Activated T-helper 17 cell treated with anti-CD3 and anti-CD28 coated beads, Interleukin-2, amount 50 U/mL, for 72 hours (primary cell): ENCODE results near the gene PGS1. TPM values are rescaled to one million over a fixed set of nuclear protein-coding genes. Genes with fewer than 3 reads are reported as not detected.
"Not testable (repeated sequence)": the region's sequence is repeated elsewhere in the genome, so short reads cannot be mapped to it uniquely, and the experiment has no call there.

ENCODE experiments used
- ATAC-seq: fragments of 150-1000 bp; cut with Tn5 transposase; replicated peaks from 2 replicates; pipeline ENCODE4 v1.10.0; 2021; ENCODE audit warnings: mild to moderate bottlenecking, moderate library complexity
- H3K27ac Mint-ChIP-seq: one replicate; pipeline ENCODE4 v1.8.0; 2022; ENCODE audit warnings: mixed read lengths
- H3K27me3 Mint-ChIP-seq: one replicate; pipeline ENCODE4 v1.8.0; 2022; ENCODE audit warnings: mixed read lengths
- H3K36me3 Mint-ChIP-seq: one replicate; pipeline ENCODE4 v1.8.0; 2022; ENCODE audit warnings: low read depth, mild to moderate bottlenecking, mixed read lengths
- H3K4me1 Mint-ChIP-seq: one replicate; pipeline ENCODE4 v1.8.0; 2022; ENCODE audit warnings: mixed read lengths
- H3K4me3 Mint-ChIP-seq: one replicate; pipeline ENCODE4 v1.8.0; 2022; ENCODE audit warnings: mild to moderate bottlenecking, mixed read lengths
- H3K9me3 Mint-ChIP-seq: one replicate; pipeline ENCODE4 v1.8.0; 2022; ENCODE audit warnings: mixed read lengths
- total RNA-seq, 2 donors: library from RNA; stranded (reverse); gene quantifications; one replicate each; pipeline ENCODE4 v1.2.3, GENCODE V29; 2022

The PGS1 gene, protein sequence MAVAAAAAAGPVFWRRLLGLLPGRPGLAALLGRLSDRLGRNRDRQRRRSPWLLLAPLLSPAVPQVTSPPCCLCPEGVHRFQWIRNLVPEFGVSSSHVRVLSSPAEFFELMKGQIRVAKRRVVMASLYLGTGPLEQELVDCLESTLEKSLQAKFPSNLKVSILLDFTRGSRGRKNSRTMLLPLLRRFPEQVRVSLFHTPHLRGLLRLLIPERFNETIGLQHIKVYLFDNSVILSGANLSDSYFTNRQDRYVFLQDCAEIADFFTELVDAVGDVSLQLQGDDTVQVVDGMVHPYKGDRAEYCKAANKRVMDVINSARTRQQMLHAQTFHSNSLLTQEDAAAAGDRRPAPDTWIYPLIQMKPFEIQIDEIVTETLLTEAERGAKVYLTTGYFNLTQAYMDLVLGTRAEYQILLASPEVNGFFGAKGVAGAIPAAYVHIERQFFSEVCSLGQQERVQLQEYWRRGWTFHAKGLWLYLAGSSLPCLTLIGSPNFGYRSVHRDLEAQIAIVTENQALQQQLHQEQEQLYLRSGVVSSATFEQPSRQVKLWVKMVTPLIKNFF
- total RNA-seq = 100 to 1,000 TPM in 1 of 2 donors, 10 to 100 TPM in 1; 76.1 to 101 TPM

DNA sequence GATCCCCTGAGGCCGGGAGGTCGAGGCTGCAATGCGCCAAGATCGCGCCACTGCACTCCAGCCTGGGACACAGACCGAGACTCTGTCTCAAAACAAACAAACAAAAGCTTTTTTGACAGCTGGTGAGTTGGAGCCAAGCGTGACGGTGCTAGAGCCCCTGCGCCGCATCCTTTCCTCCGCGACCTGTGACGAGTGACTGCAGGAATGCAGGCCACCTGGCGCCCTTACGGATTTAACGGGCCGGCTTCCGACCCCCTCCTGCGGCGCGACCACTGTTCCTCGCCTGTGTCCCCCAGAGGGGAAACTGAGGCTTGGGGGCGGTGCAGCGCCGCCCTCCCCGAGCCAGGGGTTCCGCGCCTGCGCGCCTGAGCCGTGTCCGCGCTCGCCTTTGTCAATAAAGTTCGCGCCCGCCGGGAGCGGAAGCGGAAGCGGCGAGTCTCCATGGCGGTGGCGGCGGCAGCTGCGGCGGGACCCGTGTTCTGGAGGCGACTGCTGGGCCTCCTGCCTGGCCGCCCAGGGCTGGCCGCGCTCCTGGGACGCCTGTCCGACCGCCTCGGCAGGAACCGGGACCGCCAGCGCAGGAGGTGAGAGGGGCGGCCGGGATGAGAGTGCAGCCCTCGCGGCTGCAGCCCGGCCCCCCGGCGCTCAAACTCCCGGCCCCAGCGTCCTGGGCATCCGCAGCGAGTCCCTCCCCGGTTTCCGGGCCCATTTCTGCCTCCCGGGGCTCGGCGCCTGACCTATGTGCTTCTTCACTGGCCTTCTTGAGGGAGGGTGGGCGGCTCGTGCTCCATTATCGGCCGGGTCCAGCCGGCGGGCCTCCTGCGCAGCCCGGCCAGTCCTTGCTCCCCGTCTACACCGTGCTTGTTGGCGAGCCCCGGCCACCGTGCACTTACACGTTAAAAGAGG is at the start of gene PGS1:
Gene PGS1, plus strand, starts transcription at position 425 of the 906 bp plus-strand sequence. Its CDS starts 17 bp downstream, at position 442.
- Mint-ChIP-seq H3K4me3 (peak within 1 kb of the TSS; percentile 86), H3K36me3 (peaks cover 42% of the 10 kb centered on the region), H3K27ac (peak within 1 kb of the TSS; percentile 99), H3K4me1 (peaks cover 30% of the 10 kb centered on the region), H3K27me3 (no peaks in the 10 kb centered on the region), H3K9me3 (no peaks in the 10 kb centered on the region)
- peak; percentile 22 for ATAC-seq

DNA sequence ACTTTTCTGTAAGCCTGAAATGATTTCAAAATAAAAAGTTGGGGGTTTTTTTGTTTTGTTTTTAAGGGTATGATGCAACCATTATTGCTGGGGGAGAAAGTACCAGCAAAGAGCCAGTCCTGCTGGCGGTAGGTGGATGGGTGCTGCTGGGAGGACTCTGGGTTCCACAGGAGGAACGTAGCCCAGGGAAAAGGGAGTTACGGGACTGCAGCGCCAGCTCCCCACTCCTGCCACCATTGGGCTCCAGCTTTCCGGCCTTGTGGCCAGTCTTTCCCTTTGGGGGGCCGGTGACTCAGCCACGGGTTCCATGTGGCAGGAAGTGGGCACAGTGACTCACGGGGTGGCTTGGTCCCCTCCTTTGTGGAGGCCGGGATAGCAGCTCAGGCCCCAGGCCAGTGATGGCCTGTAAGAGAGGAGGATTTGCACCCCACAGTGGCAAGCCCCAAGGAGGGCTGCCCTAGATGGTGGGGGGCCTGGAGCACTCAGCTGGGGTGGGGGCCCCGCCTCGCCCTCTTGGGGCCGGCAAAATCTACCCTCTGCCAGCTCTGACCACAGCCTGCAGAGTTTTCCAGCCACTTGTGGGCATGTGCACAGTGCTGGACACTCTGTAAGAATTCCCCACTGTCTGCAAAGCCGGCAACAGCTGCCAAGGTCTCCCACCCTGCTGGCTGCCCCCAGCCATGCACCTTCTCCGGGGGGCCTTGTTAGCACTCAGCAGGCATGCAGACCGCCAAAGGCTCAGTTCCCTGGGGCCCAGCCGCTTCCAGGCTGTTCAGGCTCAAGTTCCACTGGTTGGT is 49.0 kb upstream of the PGS1 start:
- H3K36me3 Mint-ChIP-seq = no peaks in the 10 kb centered on the region
- H3K27ac Mint-ChIP-seq = peak overlapping the region; percentile 62
- H3K4me3 Mint-ChIP-seq = peak overlapping the region; percentile 39
- no peaks in the 10 kb centered on the region for H3K9me3 Mint-ChIP-seq
- peak; percentile 87 for ATAC-seq
- H3K27me3 Mint-ChIP-seq = no peaks in the 10 kb centered on the region
- H3K4me1 Mint-ChIP-seq = peaks cover 21% of the 10 kb centered on the region

DNA sequence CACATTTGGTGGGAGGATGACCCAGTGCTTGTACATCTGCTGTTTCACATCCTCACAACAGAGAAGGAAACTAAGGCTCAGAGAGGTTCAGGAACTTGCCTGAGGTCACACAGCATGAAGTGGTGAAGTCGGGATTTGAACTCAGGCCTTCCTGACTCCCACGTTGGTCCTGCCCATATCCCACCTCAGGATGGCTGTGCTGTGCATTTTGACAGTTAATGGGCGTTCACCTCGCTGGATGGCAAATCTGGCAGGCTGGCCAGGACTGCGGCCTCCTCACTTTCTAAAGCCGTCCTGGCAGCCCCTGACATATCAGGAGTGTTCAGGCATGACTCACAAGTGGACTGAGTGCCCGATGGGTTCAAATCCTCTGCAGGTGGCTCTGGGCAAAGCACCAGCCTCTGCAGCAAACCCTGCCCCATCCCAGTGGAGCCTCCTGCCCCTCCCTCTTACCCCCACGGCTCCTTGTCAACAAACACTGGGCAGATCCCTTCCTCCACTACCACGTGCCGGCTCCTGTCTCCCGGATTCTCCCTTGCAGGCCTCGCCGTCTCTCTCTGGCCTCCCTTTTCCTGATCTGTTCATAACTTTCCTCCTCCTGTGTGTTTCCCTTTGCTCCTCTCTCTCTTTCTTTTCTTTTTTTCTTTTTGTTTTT is 47.8 kb upstream of the PGS1 start:
- Mint-ChIP-seq H3K36me3 (no peaks in the 10 kb centered on the region), H3K9me3 (no peaks in the 10 kb centered on the region), H3K27ac (no peak overlapping the region), H3K4me1 (peaks cover 22% of the 10 kb centered on the region), H3K27me3 (no peaks in the 10 kb centered on the region), H3K4me3 (no peak overlapping the region)
- ATAC-seq = no peak

DNA sequence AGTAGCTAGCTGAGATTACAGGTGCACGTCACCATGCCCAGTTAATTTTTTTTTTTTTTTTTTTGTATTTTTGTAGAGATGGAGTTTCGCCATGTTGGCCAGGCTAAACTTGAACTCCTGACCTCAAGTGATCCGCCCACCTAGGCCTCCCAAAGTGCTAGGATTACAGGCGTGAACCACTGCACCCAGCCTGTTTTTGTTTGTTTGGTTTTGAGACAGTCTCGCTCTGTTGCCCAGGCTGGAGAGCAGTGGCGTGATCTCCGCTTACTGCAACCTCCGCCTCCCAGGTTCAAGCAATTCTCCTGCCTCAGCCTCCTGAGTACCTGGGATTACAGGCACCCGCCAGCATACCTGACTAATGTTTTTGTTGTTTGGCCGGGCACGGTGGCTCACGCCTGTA is 47.1 kb upstream of the PGS1 start:
- H3K27me3 Mint-ChIP-seq, H3K9me3 Mint-ChIP-seq, H3K27ac Mint-ChIP-seq, H3K4me3 Mint-ChIP-seq, ATAC-seq, H3K36me3 Mint-ChIP-seq: not testable (repeated sequence)
- H3K4me1 Mint-ChIP-seq = peaks cover 22% of the 10 kb centered on the region

GRCh38 chr17:78332991-78333390 is 45.5 kb upstream of the PGS1 start:
- H3K27me3 Mint-ChIP-seq = no peaks in the 10 kb centered on the region
- H3K4me3 Mint-ChIP-seq = peak overlapping the region; percentile 56
- H3K9me3 Mint-ChIP-seq = no peaks in the 10 kb centered on the region
- peaks cover 22% of the 10 kb centered on the region for H3K4me1 Mint-ChIP-seq
- ATAC-seq = peak; percentile 24
- H3K27ac Mint-ChIP-seq = peak overlapping the region; percentile 83
- H3K36me3 Mint-ChIP-seq = no peaks in the 10 kb centered on the region

DNA sequence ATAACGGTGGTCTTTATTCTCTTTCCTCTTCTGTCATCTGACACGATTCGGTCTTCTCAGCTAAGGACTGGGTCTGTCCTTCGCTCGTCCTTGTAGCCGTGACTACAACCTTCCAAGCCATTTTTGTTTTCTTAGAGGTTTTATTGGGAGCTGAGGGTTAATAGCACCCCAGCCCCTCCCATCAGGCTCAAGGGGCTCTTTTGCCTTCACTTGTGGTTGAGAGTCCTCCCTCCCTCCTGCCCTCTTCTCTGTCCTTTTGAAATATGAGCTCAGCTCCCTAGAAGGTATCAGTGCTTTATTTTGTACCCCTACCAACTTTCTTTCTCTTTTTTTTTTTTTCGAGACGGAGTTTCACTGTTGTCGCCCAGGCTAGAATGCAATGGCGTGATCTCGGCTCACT is 43.2 kb upstream of the PGS1 start:
- peaks cover 27% of the 10 kb centered on the region for H3K4me1 Mint-ChIP-seq
- H3K27me3 Mint-ChIP-seq = no peaks in the 10 kb centered on the region
- no peaks in the 10 kb centered on the region for H3K36me3 Mint-ChIP-seq
- H3K4me3 Mint-ChIP-seq = no peak overlapping the region
- no peak for ATAC-seq
- H3K9me3 Mint-ChIP-seq = no peaks in the 10 kb centered on the region
- H3K27ac Mint-ChIP-seq = peak overlapping the region; percentile 75

DNA sequence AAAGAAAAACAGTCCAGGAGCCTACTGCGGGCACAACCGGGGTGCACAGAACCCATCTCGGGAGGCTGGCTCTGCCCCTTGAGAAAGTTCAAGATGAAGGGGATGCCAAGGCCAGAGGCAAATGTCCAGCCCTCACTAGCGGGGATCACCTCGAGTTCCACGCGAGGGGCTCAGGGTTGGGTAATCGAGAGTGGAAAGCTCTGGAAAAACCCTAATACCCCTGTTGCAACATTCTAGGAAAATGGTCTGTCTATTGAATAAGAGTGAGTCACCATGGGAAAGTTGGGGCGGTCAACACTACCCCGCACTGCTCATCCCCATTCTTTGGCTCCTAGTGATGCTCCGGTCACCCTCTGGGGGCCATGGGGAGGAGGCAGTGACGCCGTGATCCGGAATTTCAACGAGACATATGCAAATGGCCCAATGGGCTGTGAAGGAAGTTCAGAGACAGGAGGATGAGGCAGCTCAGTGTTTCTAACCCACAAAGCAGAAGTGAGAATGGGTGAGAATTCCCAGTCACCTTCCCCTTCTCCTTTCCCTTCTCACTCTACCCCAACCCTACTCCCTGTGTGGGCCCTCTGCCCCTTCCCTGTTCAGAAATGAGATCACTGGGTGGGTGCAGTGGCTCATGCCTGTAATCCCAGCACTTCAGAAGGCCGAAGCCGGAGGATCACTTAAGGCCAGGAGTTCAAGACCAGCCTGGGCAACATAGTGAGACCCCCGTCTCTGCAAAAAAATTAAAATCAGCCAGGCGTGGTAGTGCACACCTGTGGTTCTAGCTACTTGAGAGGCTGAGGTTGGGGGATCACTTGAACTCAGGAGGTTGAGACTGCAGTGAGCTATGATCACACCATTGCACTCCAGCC is 41.0 kb upstream of the PGS1 start:
- Mint-ChIP-seq H3K36me3 (no peaks in the 10 kb centered on the region), H3K27ac (no peak overlapping the region), H3K27me3 (no peaks in the 10 kb centered on the region), H3K9me3 (no peaks in the 10 kb centered on the region), H3K4me3 (no peak overlapping the region), H3K4me1 (peaks cover 35% of the 10 kb centered on the region)
- ATAC-seq = no peak

DNA sequence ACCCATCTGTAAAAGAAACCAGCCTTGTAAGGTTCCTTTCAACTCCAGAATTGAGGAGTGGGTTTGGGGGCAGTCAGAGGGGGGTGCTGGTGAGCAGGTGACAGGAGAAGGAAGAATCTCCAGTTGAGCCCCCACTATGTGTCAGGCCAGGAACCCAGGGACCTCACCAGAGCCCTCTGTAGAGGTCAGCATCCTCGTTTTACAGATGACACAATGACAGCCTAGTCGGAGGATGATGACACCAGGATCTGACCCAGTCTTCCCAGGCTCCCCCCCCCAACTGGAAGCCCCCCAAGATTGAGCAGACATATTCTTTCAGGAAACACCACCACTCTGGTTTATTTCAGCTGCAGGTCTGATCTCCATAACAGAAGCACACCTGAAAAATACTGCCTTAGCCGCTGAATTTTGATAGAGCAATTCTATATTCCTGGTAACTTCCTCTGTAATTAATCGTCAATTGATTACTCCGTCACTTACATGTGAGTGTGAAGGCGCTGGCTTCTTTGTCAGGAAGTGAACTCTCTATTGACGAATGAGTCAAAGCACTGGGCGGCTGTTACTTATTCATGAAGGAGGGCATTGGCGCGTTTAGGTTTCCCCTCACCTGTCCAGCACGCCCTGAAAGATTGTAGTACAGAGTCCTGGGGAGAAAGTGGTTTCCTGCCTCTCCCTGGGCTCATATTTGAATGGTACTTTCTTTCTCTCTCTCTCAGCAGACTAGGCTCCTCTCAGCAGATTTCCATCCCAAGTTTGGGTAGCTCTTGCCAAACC is 39.8 kb upstream of the PGS1 start:
- H3K9me3 Mint-ChIP-seq = no peaks in the 10 kb centered on the region
- H3K36me3 Mint-ChIP-seq = no peaks in the 10 kb centered on the region
- H3K27ac Mint-ChIP-seq = peak overlapping the region; percentile 42
- peak overlapping the region; percentile 52 for H3K4me3 Mint-ChIP-seq
- ATAC-seq = peak; percentile 68
- H3K27me3 Mint-ChIP-seq = no peaks in the 10 kb centered on the region
- peaks cover 38% of the 10 kb centered on the region for H3K4me1 Mint-ChIP-seq

DNA sequence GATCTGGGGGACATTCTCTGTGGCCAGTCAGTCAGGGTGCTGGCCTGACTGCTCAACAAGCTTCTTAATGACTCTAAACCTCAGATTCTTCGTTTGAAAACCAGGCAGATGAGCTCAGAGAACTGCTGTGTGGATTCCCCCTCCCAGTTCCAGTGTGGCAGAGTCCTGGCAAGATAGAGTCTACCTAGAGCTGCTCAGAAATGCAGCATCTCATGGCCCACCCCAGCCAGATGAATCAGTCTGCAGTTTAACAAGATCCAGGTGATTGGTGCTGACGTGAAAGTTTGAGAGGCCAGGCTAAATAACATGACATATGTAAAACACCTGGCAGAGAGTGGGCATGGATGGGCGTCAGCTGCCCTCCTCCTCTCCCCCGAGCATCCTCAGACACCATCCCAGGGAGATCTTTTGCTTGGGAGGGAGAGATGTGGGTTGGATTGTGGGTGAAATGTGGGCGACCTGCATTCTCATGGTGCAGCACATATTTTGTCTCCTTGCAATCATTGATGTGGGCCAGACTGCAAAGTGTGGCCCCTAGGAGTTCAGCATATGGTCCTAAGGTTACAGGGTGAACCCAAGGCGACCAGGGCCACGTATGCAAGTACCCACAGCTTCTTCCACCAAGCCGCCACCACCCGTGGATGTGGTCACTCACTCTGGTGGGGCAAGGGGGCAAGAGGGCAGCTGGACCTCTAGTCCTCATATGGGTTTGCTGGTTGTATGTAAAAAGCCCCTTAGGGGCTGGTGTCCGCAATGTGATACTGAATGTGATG is 38.1 kb upstream of the PGS1 start:
- ATAC-seq = no peak
- Mint-ChIP-seq H3K4me1 (peaks cover 38% of the 10 kb centered on the region), H3K27me3 (no peaks in the 10 kb centered on the region), H3K9me3 (no peaks in the 10 kb centered on the region), H3K4me3 (peak overlapping the region; percentile 64), H3K36me3 (no peaks in the 10 kb centered on the region), H3K27ac (no peak overlapping the region)

DNA sequence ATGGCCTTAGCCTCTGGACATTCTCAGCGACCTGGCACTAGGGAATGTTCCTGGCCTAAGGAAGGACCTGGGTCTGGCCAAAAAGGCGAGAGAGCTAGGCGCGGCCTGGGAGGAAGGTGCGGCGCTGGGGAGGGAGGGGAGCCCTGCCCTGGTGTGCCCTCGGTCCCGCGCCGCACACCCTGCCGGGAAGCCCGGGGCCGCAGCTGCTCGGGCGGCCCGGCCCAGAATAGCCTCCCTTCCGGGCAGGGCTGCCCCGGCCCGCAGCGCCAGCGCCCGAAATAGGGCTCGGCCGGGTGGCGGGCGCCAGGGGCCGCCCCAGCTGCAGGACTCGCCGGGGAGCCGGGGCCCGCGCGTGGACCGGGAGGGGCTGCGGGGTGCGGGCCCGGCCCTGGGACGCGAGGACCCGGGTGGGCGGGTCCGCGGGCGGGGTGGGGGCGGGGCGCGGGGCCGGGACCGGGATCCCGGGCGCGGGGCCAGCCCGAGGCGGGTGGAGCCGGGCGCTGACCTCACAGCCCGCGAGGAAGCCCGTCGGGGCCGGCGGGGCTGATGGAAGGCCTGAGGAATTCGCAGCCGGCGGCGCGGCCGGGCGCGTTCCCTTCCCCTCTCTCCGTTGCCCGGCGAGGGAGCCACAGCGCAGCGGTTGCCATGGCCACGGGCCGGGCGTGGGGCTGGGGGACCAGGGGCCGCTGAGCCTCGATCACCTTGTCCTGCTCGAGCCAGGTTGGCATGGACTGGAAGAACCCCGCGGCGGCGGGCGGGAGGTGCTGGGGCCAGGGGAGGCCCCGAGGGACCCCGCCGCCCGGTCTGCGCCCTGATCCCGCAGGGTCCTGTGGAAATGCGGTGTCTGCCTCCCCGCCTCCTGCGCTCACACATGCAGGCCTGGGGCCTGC is 36.6 kb upstream of the PGS1 start:
- H3K4me3 Mint-ChIP-seq = peak overlapping the region; percentile 74
- no peaks in the 10 kb centered on the region for H3K9me3 Mint-ChIP-seq
- no peaks in the 10 kb centered on the region for H3K27me3 Mint-ChIP-seq
- peaks cover 42% of the 10 kb centered on the region for H3K4me1 Mint-ChIP-seq
- no peaks in the 10 kb centered on the region for H3K36me3 Mint-ChIP-seq
- no peak overlapping the region for H3K27ac Mint-ChIP-seq
- peak; percentile 14 for ATAC-seq
